Ectodermal cell (in vitro differentiated cells): ENCODE measurements around the gene DNAL4. TPM values are rescaled to one million over a fixed set of nuclear protein-coding genes. Genes with fewer than 3 reads are reported as not detected.

Source experiments
- H3K27ac ChIP-seq: 2 replicates; pipeline ENCODE4 v1.7.0; 2013; ENCODE audit warnings: mild to moderate bottlenecking, low read depth, low read length; ENCODE audit not compliant: insufficient read depth, poor library complexity, severe bottlenecking
- H3K27me3 ChIP-seq: 2 replicates; pipeline ENCODE4 v1.7.0; 2013; ENCODE audit warnings: mild to moderate bottlenecking, low read length; ENCODE audit not compliant: insufficient read depth, control insufficient read depth, poor library complexity, severe bottlenecking
- H3K36me3 ChIP-seq: one replicate; pipeline ENCODE4 v1.7.0; 2013; ENCODE audit warnings: low read length; ENCODE audit not compliant: control insufficient read depth, insufficient read depth
- H3K4me1 ChIP-seq: one replicate; pipeline ENCODE4 v1.7.0; 2013; ENCODE audit warnings: low read length; ENCODE audit not compliant: control insufficient read depth, insufficient read depth
- H3K4me3 ChIP-seq: 2 replicates; pipeline ENCODE4 v1.7.0; 2013; ENCODE audit warnings: low read depth, low read length, control low read depth; ENCODE audit not compliant: insufficient read depth
- H3K9me3 ChIP-seq: 2 replicates; pipeline ENCODE4 v1.7.0; 2013; ENCODE audit warnings: mild to moderate bottlenecking, low read length, moderate library complexity; ENCODE audit not compliant: control insufficient read depth
- WGBS, 2 experiments: methylation state at CpG; one replicate each; pipeline ENCODE4 v1.1.7; 2013; ENCODE audit warnings: missing lambda C conversion rate in 2 of 2; 5-methylcytosine and 5-hydroxymethylcytosine counted together
- polyA plus RNA-seq, 4 experiments: library from polyadenylated mRNA; stranded (reverse); fragments of 50-300 nt; gene quantifications; one replicate each; pipeline ENCODE4 v1.2.3, GENCODE V29; 2013

DNAL4 gene, protein sequence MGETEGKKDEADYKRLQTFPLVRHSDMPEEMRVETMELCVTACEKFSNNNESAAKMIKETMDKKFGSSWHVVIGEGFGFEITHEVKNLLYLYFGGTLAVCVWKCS
- polyA plus RNA-seq (2013, experiment 1 of 4), result 27.0 TPM
- 27.3 TPM for polyA plus RNA-seq (2013, experiment 2 of 4)
- 22.8 TPM for polyA plus RNA-seq (2013, experiment 3 of 4)
- 27.5 TPM for polyA plus RNA-seq (2013, experiment 4 of 4)

DNA sequence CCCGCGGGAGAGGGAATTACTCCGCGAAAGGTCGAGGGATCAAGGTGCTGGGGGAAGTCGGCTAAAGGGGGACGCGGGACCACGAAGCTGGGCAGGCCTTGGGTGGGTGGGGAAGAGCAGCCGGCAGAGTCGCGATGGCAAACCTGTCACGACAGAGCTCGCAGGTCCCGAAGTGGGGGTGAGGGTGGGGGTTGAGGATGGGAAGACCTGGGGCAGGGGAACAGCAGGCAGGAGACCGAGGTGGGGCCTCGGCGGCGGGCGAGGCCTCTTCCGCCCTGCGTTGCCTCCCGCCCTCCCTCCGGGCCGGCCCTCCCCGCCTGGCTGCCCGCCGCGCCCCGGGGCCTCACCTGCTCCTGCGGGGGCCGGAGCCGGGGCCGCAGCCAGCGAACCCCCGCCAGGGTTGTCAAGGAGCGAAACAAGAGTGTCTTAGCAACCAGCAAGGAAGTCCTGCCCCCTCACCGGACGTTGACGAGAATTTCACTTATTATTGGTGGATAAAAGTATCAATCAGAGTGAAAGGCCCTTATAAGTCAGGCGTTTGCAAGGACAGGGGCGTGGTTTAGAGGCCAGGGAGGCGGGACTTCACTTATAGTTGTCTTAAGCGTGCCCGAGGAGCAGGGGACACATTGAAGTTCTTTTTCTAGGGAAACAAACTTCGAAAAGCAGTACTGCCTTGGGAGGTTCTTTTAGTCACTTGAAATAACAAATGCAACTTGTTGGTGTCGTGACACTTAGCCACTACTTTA lies at the start of gene DNAL4:
TSS of gene DNAL4 (minus strand) at position 423 of the 746 bp plus-strand sequence. CDS start 11,412 bp downstream, outside the sequence.
- peak within 1 kb of the TSS; percentile 36 for H3K27ac ChIP-seq
- peak within 1 kb of the TSS; percentile 83 for H3K4me3 ChIP-seq
- peaks cover 10% of the 10 kb centered on the region for H3K4me1 ChIP-seq
- peaks cover 6% of the 10 kb centered on the region for H3K36me3 ChIP-seq
- peaks cover 13% of the 10 kb centered on the region for H3K27me3 ChIP-seq
- WGBS, 2 experiments, result 1% methylated on average over 47 of the region's 47 CpGs
- H3K9me3 ChIP-seq, result no peaks in the 10 kb centered on the region

DNA sequence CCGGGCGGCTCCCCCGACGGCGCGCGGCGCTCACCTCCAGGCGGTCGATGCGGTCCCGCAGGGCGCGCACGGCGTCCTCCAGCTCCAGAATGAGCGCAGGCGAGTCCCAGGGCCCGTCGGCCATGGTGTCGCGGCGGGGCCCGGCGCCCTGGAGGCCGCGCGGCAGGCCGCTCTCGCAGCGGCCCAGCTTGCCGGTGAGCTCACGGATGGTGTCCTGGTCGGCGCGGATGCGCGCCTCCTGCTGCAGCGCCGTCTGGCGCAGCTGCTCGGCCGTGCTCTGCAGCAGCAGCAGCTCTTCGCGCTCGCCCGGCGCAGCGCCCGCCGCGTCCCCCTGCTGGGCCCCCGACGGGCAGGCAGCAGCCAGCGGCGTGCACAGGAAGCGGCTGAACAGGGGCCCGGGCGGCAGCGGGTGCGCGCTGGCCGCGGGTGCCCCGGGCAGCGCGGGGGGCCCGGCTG lies 49.3 kb upstream of the DNAL4 start:
- no peaks in the 10 kb centered on the region for H3K9me3 ChIP-seq
- peaks cover 60% of the 10 kb centered on the region for H3K27me3 ChIP-seq
- H3K36me3 ChIP-seq, result no peaks in the 10 kb centered on the region
- peak overlapping the region; percentile 39 for H3K4me3 ChIP-seq
- no peak overlapping the region for H3K27ac ChIP-seq
- H3K4me1 ChIP-seq, result no peaks in the 10 kb centered on the region
- 0 to 1% methylated on average over 68 of the region's 68 CpGs for WGBS, 2 experiments

DNA sequence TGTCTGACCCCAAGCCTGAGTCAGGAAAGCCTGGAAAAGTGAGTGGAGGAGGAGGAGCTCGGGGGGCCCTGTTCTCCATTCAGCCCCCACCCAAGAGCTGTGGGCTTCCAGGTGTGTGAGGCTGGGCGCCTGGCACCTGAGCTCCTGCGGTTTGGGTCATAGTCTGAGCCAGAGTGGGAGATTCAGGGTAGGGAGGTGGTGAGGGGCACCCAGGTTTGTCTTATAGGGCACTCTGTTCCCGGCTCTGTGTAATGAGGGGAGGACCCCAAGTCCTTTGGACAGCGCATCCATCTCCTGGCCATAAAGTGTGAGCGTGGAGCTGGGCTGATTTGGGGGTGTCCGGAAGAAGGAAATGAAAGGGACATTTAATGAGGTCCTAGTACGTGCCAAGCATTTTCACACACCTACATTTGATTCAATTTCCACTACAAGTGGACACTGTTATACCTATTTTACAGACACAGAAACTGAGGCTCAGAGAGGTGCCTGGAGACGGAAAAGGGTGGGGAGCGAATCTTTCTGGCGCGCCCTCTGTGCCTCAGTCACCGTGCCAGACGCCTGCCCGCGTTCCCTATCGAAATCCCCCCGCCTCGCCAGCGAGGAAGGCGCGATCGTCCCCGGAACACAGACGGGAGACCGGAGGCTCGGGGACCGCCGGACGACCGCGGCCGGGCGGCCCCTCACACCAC lies 48.7 kb upstream of the DNAL4 start:
- Histone ChIP-seq H3K9me3 (no peaks in the 10 kb centered on the region), H3K36me3 (no peaks in the 10 kb centered on the region), H3K27ac (no peak overlapping the region), H3K4me3 (peak overlapping the region; percentile 39), H3K4me1 (no peaks in the 10 kb centered on the region), H3K27me3 (peaks cover 56% of the 10 kb centered on the region)
- WGBS, 2 experiments, result 27% methylated on average over 34 of the region's 34 CpGs

DNA sequence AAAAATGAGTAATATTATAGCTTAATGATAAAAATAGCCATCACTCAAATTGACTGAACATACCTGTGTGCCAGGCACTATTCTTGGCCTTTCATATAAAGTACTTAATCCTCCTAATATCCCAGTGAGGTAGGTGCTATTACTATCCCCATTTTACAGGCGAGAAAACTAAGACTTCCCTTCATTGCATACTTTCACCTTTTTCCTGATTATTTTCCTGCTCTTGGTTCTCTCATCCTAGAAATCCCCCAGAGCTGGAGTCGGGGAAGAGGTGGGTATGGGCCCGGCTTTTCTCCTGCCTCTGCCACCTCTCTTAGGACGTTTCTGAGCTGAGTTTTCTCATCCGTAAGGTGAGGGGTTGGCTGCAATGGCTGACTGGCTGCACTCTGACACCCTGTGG lies 47.7 kb upstream of the DNAL4 start:
- Histone ChIP-seq H3K36me3 (no peaks in the 10 kb centered on the region), H3K9me3 (no peaks in the 10 kb centered on the region), H3K4me1 (no peaks in the 10 kb centered on the region), H3K27me3 (peaks cover 56% of the 10 kb centered on the region), H3K27ac (no peak overlapping the region), H3K4me3 (no peak overlapping the region)
- 83 to 87% methylated on average over 5 of the region's 5 CpGs for WGBS, 2 experiments

DNA sequence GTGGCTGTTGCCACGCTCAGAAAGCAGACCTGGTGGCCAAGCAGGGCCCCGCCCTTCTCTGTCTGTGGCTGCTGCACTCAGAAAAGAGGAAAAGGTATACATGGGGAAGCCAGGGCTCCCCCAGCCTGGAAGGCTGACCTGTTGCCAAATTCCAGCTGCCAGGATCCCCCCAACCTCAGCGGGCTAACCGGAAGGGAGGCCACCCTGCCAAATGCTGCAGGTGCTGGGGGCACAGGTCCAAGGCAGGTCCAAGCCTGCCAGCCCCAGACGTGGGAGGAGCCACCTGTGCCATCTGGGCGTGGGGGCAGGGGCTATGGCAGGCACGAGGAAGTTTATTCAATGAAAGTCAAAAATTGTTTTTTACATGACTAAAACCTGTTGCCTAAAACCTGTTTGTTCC lies 47.3 kb upstream of the DNAL4 start:
- no peaks in the 10 kb centered on the region for H3K36me3 ChIP-seq
- no peak overlapping the region for H3K4me3 ChIP-seq
- H3K27me3 ChIP-seq, result peaks cover 58% of the 10 kb centered on the region
- H3K9me3 ChIP-seq, result no peaks in the 10 kb centered on the region
- WGBS, 2 experiments, result 86 to 92% methylated on average over 7 of the region's 7 CpGs
- no peak overlapping the region for H3K27ac ChIP-seq
- H3K4me1 ChIP-seq, result no peaks in the 10 kb centered on the region

DNA sequence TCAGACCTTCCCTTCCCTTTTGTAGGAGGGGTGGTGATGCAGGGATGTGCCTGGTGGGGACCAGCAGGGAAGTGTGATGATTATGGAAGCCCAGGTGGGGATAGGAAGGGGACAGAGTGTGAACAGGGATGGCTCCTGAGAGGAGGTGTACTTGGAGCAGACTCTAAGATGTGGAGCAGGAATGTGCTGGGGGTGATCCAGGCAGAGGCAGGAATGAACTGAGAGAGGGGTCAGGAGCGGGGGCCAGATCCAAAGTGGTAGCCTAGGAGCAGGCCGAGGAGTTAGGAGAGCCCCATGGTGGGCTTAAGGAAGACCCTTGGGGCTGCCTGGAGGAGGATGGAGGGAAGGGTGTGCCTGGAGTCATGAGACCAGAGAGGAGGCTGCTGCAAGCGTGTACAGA lies 46.2 kb upstream of the DNAL4 start:
- Histone ChIP-seq H3K27me3 (peaks cover 57% of the 10 kb centered on the region), H3K27ac (no peak overlapping the region), H3K4me1 (no peaks in the 10 kb centered on the region), H3K36me3 (no peaks in the 10 kb centered on the region), H3K4me3 (no peak overlapping the region), H3K9me3 (no peaks in the 10 kb centered on the region)
- WGBS, 2 experiments, result 87 to 90% methylated on average over 3 of the region's 3 CpGs

DNA sequence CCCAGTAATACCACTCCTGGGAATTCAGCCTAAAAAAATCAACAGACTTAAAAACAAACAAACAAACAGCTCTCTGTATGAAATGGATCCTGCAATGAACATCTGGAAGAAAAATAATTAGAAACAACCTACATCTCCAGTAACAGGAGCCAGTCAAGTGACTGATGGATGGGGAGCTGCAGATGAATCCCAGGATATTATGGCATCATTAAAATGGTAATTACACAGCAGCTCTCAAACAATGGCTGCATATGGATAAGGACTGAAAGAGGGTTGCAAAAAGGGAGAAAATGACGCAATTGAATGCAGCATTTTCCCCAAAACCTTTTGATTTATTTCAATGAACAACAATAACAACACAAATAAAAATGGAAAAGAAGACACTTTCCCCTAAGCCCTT lies 45.7 kb upstream of the DNAL4 start:
- WGBS, 2 experiments, result 80 to 82% methylated on average over 1 of the region's 1 CpG
- H3K27me3 ChIP-seq, result peaks cover 52% of the 10 kb centered on the region
- H3K4me3 ChIP-seq, result no peak overlapping the region
- H3K4me1 ChIP-seq, result no peaks in the 10 kb centered on the region
- H3K36me3 ChIP-seq, result no peaks in the 10 kb centered on the region
- H3K27ac ChIP-seq, result no peak overlapping the region
- H3K9me3 ChIP-seq, result no peaks in the 10 kb centered on the region

DNA sequence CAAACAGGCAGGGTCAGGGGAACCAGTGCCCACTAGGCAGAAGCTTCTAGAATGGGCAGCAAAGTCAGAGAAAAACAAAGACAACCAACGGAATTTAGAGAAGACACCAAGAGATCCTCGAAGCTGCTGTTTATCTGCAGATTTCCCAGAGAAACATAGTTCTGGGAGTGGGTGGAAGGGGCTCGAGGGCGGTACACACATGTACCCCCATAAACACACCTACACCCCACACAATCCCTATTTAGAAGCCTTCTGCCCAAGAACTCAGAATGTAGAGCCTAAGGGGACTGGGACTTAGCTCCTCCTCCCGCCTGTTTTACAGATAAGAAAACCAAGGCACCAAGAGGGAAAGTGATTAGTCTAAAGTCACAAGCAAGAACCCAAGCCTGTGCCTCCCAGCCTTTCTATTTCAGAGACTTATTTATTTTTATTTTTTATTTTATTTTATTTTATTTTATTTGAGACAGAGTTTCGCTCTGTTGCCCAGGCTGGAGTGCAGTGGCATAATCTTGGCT lies 43.5 kb upstream of the DNAL4 start:
- WGBS, 2 experiments, result 91 to 92% methylated on average over 6 of the region's 6 CpGs
- H3K4me1 ChIP-seq, result no peaks in the 10 kb centered on the region
- H3K4me3 ChIP-seq, result no peak overlapping the region
- peaks cover 35% of the 10 kb centered on the region for H3K27me3 ChIP-seq
- H3K9me3 ChIP-seq, result no peaks in the 10 kb centered on the region
- no peaks in the 10 kb centered on the region for H3K36me3 ChIP-seq
- no peak overlapping the region for H3K27ac ChIP-seq

DNA sequence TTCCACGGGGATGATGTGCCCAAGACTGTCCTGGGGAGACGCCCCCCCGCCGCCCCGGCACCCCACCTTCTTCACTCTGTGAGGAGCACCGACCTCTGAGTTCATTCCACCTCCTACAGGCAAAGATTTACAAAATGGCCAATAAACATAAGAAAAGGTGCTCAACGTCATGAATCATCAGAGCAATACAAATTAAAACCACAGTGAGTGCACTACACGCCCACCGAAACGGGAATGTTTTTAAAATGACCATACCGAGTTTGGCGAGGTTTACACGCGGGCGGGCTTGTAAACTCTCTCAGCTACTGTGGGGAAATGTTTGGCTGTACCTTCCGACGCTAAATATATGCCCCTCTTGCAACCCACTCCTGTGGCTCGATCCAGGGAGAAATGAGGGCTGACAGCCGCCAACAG lies 42.0 kb upstream of the DNAL4 start:
- Histone ChIP-seq H3K36me3 (no peaks in the 10 kb centered on the region), H3K9me3 (no peaks in the 10 kb centered on the region), H3K27me3 (peaks cover 19% of the 10 kb centered on the region), H3K4me3 (no peak overlapping the region), H3K27ac (no peak overlapping the region), H3K4me1 (no peaks in the 10 kb centered on the region)
- WGBS, 2 experiments, result 46 to 51% methylated on average over 19 of the region's 19 CpGs

DNA sequence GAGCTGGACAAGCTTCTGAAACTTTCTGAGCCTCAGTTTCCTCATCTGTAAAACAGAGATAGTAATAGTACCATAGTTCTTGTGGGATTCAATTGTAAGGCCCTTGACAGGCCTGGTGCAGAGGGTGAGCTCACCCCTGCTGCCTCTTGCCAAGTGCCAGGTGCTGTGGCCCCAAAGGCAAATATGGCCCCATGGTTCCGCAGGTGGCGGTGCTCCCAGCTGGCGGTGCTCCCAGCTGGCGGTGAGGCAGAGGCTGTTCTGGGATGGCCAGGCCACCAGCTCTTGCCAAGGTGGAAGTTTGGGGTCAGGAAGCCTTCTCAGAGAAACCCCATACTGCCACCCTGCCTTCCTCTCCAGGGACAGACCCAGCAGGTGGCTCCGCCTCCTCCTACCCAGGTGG lies 41.0 kb upstream of the DNAL4 start:
- no peak overlapping the region for H3K27ac ChIP-seq
- no peaks in the 10 kb centered on the region for H3K36me3 ChIP-seq
- no peaks in the 10 kb centered on the region for H3K9me3 ChIP-seq
- 96 to 99% methylated on average over 5 of the region's 5 CpGs for WGBS, 2 experiments
- H3K27me3 ChIP-seq, result peaks cover 10% of the 10 kb centered on the region
- H3K4me3 ChIP-seq, result no peak overlapping the region
- H3K4me1 ChIP-seq, result no peaks in the 10 kb centered on the region
